GM23338 (cell line): Measurements from ENCODE around the gene AHNAK2. TPM values are rescaled to one million over a fixed set of nuclear protein-coding genes. Genes with fewer than 3 reads are reported as not detected.

Experiments
- ATAC-seq: fragments of 200-7000 bp; cut with Tn5 transposase; 3 replicates; pipeline ENCODE4 v1.9.1; 2020
- DNase-seq: peaks from one replicate; pipeline ENCODE4 v3.0.0-alpha.2; 2015; ENCODE audit warnings: low spot score
- H2AFZ ChIP-seq: fragments of 200-600 bp; sonication (generic); 2 replicates; pipeline ENCODE4 v1.8.0; 2016; ENCODE audit warnings: antibody characterized with exemption, mild to moderate bottlenecking, moderate library complexity
- H3F3A ChIP-seq: fragments of 200-600 bp; sonication (generic); replicated peaks from 2 replicates; pipeline ENCODE4 v1.8.0; 2017; ENCODE audit warnings: antibody characterized with exemption, mixed run types, low read depth
- H3K27ac ChIP-seq: fragments of 200-600 bp; sonication (generic); 2 replicates; pipeline ENCODE4 v1.6.1; 2016; ENCODE audit warnings: low read depth
- H3K27me3 ChIP-seq: fragments of 200-600 bp; sonication (generic); 2 replicates; pipeline ENCODE4 v1.8.0; 2016; ENCODE audit warnings: mild to moderate bottlenecking, mixed run types, moderate library complexity; ENCODE audit not compliant: insufficient read depth
- H3K36me3 ChIP-seq: fragments of 200-600 bp; sonication (generic); 2 replicates; pipeline ENCODE4 v1.8.0; 2016; ENCODE audit warnings: mild to moderate bottlenecking; ENCODE audit not compliant: insufficient read depth
- H3K4me1 ChIP-seq: fragments of 200-600 bp; sonication (generic); 2 replicates; pipeline ENCODE4 v1.8.0; 2016; ENCODE audit warnings: mild to moderate bottlenecking, moderate library complexity; ENCODE audit not compliant: insufficient read depth
- H3K4me2 ChIP-seq: fragments of 200-600 bp; sonication (generic); 2 replicates; pipeline ENCODE4 v1.7.1; 2017; ENCODE audit warnings: mixed run types
- H3K4me3 ChIP-seq: fragments of 200-600 bp; sonication (generic); 2 replicates; pipeline ENCODE4 v1.6.1; 2016; ENCODE audit warnings: mixed run types
- H3K79me2 ChIP-seq: fragments of 200-600 bp; sonication (generic); replicated peaks from 2 replicates; pipeline ENCODE4 v1.8.0; 2017; ENCODE audit warnings: mild to moderate bottlenecking; ENCODE audit not compliant: insufficient read depth
- H3K9me2 ChIP-seq: fragments of 200-600 bp; sonication (generic); 2 replicates; pipeline ENCODE4 v1.8.0; 2017; ENCODE audit not compliant: insufficient read depth
- H4K20me1 ChIP-seq: fragments of 200-600 bp; sonication (generic); replicated peaks from 2 replicates; pipeline ENCODE4 v1.8.0; 2017; ENCODE audit warnings: mild to moderate bottlenecking; ENCODE audit not compliant: insufficient read depth
- H3K27ac Mint-ChIP-seq: 2 replicates; pipeline ENCODE4 v1.8.0; 2020; ENCODE audit warnings: inconsistent platforms, mild to moderate bottlenecking, moderate library complexity, mixed read lengths
- H3K27me3 Mint-ChIP-seq: 3 replicates; pipeline ENCODE4 v1.8.0; 2022; ENCODE audit warnings: low read depth, mild to moderate bottlenecking, moderate library complexity, mixed read lengths, inconsistent platforms; ENCODE audit not compliant: insufficient read depth, poor library complexity
- H3K36me3 Mint-ChIP-seq: 3 replicates; pipeline ENCODE4 v1.8.0; 2021; ENCODE audit warnings: low read depth, mild to moderate bottlenecking, inconsistent platforms, moderate library complexity, mixed read lengths
- H3K4me1 Mint-ChIP-seq: 3 replicates; pipeline ENCODE4 v1.8.0; 2020; ENCODE audit warnings: mild to moderate bottlenecking, inconsistent platforms, mixed read lengths
- H3K4me3 Mint-ChIP-seq: 3 replicates; pipeline ENCODE4 v1.8.0; 2021; ENCODE audit warnings: moderate library complexity, mild to moderate bottlenecking, inconsistent platforms, mixed read lengths
- H3K9me3 Mint-ChIP-seq: 3 replicates; pipeline ENCODE4 v1.8.0; 2020; ENCODE audit warnings: moderate library complexity, mild to moderate bottlenecking, inconsistent platforms, mixed read lengths
- CREB1 ChIP-seq: fragments of 250-450 bp; sonication (Bioruptor Pico); IDR thresholded peaks from 2 replicates; pipeline ENCODE4 v1.5.0; 2020; ENCODE audit warnings: low read depth, mild to moderate bottlenecking, moderate library complexity
- CTCF ChIP-seq, 2 experiments: fragments of 200-600 bp in 1 of 2; sonication (generic) in 1 of 2; conservative IDR thresholded peaks; 2 replicates each; pipeline versions ENCODE4 v1.5.1 to v1.6.1; 2016 to 2017; ENCODE audit warnings: antibody characterized with exemption in 2 of 2, low read depth in 2 of 2, mild to moderate bottlenecking in 2 of 2, moderate library complexity in 1 of 2
- EZH2 ChIP-seq: fragments of 200-600 bp; sonication (generic); IDR thresholded peaks from one replicate; pipeline ENCODE4 v1.8.0; 2017; ENCODE audit warnings: antibody characterized with exemption, mild to moderate bottlenecking, low read depth; ENCODE audit not compliant: unreplicated experiment
- EZH2phosphoT487 ChIP-seq: fragments of 200-600 bp; sonication (generic); IDR thresholded peaks from one replicate; pipeline ENCODE4 v1.8.1; 2018; ENCODE audit warnings: antibody characterized with exemption; ENCODE audit not compliant: unreplicated experiment
- NANOG ChIP-seq: IDR thresholded peaks from 2 replicates; pipeline ENCODE4 v1.6.1; 2016; ENCODE audit warnings: antibody characterized with exemption, borderline replicate concordance
- POLR2AphosphoS5 ChIP-seq: IDR thresholded peaks from 2 replicates; pipeline ENCODE4 v1.6.1; 2016; ENCODE audit warnings: antibody characterized with exemption, low read depth
- ZNF114 ChIP-seq: fragments of 250-450 bp; sonication (Bioruptor Pico); IDR thresholded peaks from 2 replicates; pipeline ENCODE4 v1.5.0; 2020; ENCODE audit warnings: mild to moderate bottlenecking, moderate library complexity
- ZNF331 ChIP-seq: fragments of 250-450 bp; sonication (Bioruptor Pico); IDR thresholded peaks from 2 replicates; pipeline ENCODE4 v1.5.0; 2020; ENCODE audit warnings: low read depth, mild to moderate bottlenecking, moderate library complexity
- polyA plus RNA-seq: library from polyadenylated mRNA; unstranded; fragments of >200 nt; fragmentation: Nextera tagmentation; extraction: Ambion mirVana; gene quantifications from 2 replicates; pipeline ENCODE4 v1.2.1, GENCODE V29; 2016
- total RNA-seq: library from RNA; depleted of rRNA; stranded (reverse); fragments of >200 nt; shearing (Covaris generic); gene quantifications from 2 replicates; pipeline ENCODE4 v1.2.3, GENCODE V29; 2014
- TF ChIP-seq, protein P1 (sequence below): IDR thresholded peaks from 2 replicates; pipeline ENCODE4 v1.6.1; 2016; ENCODE audit warnings: antibody characterized with exemption
- TF ChIP-seq, protein P2 (sequence below): IDR thresholded peaks from one replicate; pipeline ENCODE4 v1.6.1; 2018; ENCODE audit warnings: antibody characterized with exemption; ENCODE audit not compliant: unreplicated experiment

AHNAK2 gene
- total and polyA plus RNA-seq, 2 experiments from 2014 or later = 1.1 to 2.6 TPM

- H3K27ac ChIP-seq = no peak overlapping the region
- H3K4me2 ChIP-seq = no peak overlapping the region
- no peaks in the 10 kb centered on the region for H4K20me1 ChIP-seq
- Mint-ChIP-seq H3K27ac (no peak overlapping the region), H3K4me3 (no peak overlapping the region), H3K27me3 (peaks cover 26% of the 10 kb centered on the region), H3K36me3 (no peaks in the 10 kb centered on the region), H3K9me3 (peaks cover 7% of the 10 kb centered on the region; the same call in 1 of the 3 replicates), H3K4me1 (no peaks in the 10 kb centered on the region)
- DNase-seq = peak; percentile 28
- H3K4me1 ChIP-seq = no peaks in the 10 kb centered on the region
- peak; percentile 76 for ATAC-seq
- H3K27me3 ChIP-seq = peaks cover 25% of the 10 kb centered on the region
- H3K9me2 ChIP-seq = no peaks in the 10 kb centered on the region
- H3K36me3 ChIP-seq = no peaks in the 10 kb centered on the region
- no peak overlapping the region for H2AFZ ChIP-seq
- no peaks in the 10 kb centered on the region for H3K79me2 ChIP-seq
- H3F3A ChIP-seq = no peaks in the 10 kb centered on the region
- H3K4me3 ChIP-seq = no peak overlapping the region
- TF ChIP-seq CREB1 (CRISPR knock-in tag) = no peak
- no peak for TF ChIP-seq ZNF114 (CRISPR knock-in tag)
- no peak for TF ChIP-seq POLR2AphosphoS5
- no peak for TF ChIP-seq ZNF331 (CRISPR knock-in tag)
- TF ChIP-seq, protein P1, sequence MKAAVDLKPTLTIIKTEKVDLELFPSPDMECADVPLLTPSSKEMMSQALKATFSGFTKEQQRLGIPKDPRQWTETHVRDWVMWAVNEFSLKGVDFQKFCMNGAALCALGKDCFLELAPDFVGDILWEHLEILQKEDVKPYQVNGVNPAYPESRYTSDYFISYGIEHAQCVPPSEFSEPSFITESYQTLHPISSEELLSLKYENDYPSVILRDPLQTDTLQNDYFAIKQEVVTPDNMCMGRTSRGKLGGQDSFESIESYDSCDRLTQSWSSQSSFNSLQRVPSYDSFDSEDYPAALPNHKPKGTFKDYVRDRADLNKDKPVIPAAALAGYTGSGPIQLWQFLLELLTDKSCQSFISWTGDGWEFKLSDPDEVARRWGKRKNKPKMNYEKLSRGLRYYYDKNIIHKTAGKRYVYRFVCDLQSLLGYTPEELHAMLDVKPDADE = no peak
- peak; percentile 30 to 63 for TF ChIP-seq CTCF (conservative IDR thresholded peaks at IDR 0.05; ENCODE audit: low read depth in 2 of 2)
- no peak for TF ChIP-seq EZH2phosphoT487
Measured at GRCh38 chr14:104940526-104941150, 37.5 kb downstream of the AHNAK2 start.

DNA sequence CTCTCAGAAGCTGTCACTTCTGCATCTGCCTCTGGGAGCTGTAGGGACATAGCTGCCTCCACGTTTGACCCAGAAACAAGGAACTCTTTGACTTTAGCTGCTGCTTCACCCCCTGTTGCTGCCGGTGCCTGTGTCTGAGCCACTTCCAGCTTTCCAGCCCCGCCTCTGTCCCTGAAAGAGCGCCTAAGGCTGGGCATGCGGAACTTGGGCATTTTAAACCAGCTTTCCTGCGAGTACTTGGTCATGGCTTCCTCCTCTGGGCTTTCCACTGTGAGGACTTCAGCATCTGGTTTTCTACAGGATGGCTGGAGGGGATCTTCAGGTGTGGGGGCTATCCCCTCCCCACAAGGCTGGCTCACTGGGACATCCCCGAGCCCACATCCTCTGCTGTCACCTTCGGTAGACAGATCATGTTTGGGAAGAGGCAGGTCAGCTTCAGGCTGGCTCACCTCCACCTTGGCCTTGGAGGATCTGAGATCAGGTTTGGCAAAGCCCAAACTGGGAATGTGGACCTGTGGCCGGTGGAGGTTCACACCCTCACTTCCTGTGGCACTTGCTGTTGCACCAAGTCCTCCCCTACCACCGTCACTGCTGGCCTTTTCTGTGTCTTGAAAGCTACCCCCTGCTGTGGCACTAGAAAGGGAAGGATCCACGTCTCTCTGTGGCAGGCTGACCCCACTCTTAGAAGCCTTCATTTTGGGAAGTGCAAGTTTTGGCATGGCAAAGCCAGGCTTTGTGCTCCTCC, 38.3 kb downstream of the AHNAK2 start:
- DNase-seq = no peak
- peaks cover 33% of the 10 kb centered on the region for H3K27me3 ChIP-seq
- no peak for TF ChIP-seq NANOG
- no peak for TF ChIP-seq EZH2
- TF ChIP-seq POLR2AphosphoS5 = no peak
- TF ChIP-seq, protein P2, sequence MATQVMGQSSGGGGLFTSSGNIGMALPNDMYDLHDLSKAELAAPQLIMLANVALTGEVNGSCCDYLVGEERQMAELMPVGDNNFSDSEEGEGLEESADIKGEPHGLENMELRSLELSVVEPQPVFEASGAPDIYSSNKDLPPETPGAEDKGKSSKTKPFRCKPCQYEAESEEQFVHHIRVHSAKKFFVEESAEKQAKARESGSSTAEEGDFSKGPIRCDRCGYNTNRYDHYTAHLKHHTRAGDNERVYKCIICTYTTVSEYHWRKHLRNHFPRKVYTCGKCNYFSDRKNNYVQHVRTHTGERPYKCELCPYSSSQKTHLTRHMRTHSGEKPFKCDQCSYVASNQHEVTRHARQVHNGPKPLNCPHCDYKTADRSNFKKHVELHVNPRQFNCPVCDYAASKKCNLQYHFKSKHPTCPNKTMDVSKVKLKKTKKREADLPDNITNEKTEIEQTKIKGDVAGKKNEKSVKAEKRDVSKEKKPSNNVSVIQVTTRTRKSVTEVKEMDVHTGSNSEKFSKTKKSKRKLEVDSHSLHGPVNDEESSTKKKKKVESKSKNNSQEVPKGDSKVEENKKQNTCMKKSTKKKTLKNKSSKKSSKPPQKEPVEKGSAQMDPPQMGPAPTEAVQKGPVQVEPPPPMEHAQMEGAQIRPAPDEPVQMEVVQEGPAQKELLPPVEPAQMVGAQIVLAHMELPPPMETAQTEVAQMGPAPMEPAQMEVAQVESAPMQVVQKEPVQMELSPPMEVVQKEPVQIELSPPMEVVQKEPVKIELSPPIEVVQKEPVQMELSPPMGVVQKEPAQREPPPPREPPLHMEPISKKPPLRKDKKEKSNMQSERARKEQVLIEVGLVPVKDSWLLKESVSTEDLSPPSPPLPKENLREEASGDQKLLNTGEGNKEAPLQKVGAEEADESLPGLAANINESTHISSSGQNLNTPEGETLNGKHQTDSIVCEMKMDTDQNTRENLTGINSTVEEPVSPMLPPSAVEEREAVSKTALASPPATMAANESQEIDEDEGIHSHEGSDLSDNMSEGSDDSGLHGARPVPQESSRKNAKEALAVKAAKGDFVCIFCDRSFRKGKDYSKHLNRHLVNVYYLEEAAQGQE = no peak

More for the DNA sequence above, 38.3 kb downstream of the AHNAK2 start:
- Histone ChIP-seq H4K20me1 (no peaks in the 10 kb centered on the region), H3K79me2 (no peaks in the 10 kb centered on the region), H3K27ac (no peak overlapping the region), H3K4me1 (no peaks in the 10 kb centered on the region), H3K4me2 (no peak overlapping the region), H3K9me2 (no peaks in the 10 kb centered on the region), H3K36me3 (no peaks in the 10 kb centered on the region), H3K4me3 (no peak overlapping the region), H2AFZ (no peak overlapping the region), H3F3A (no peaks in the 10 kb centered on the region)
- no peaks in the 10 kb centered on the region for H3K4me1 Mint-ChIP-seq
- no peak for ATAC-seq
- H3K4me3 Mint-ChIP-seq = no peak overlapping the region
- H3K27ac Mint-ChIP-seq = no peak overlapping the region
- H3K36me3 Mint-ChIP-seq = no peaks in the 10 kb centered on the region
- peaks cover 7% of the 10 kb centered on the region; the same call in 1 of the 3 replicates for H3K9me3 Mint-ChIP-seq
- H3K27me3 Mint-ChIP-seq = peaks cover 32% of the 10 kb centered on the region
